SK-N-SH (cell line): Measurements from ENCODE around the gene ANO2. TPM values are rescaled to one million over a fixed set of nuclear protein-coding genes. Genes with fewer than 3 reads are reported as not detected.

Experiments used
- CTCF ChIA-PET: fragments of 300-600, 350-600 bp; formaldehyde crosslinking; extraction: SDS; loops from one replicate; lab custom pipeline; 2021; lab: Yijun Ruan, JAX
- POLR2A ChIA-PET: fragments of 350-600 bp; sonication (Branson Sonifier 250); formaldehyde crosslinking; extraction: SDS; loops from one replicate; lab custom pipeline; 2020; ENCODE audit warnings: antibody characterized with exemption, inconsistent platforms; lab: Yijun Ruan, JAX
- DNase-seq: peaks from one replicate; pipeline ENCODE4 v3.0.0; 2012
- H2AFZ ChIP-seq: fragments of 200-600 bp; sonication (generic); 2 replicates; pipeline ENCODE4 v1.8.1; 2016; ENCODE audit warnings: antibody characterized with exemption, mild to moderate bottlenecking, low read depth
- H3F3A ChIP-seq: fragments of 200-600 bp; sonication (generic); replicated peaks from 2 replicates; pipeline ENCODE3; 2016; ENCODE audit warnings: antibody characterized with exemption, mild to moderate bottlenecking; ENCODE audit not compliant: insufficient read depth
- H3K27ac ChIP-seq, 2 experiments: fragments of 200-500 bp in 1 of 2; fragments of 200-600 bp in 1 of 2; sonication (Bioruptor generic) in 1 of 2; sonication (generic), shearing (Covaris generic) in 1 of 2; 2 replicates each; pipeline versions ENCODE4 v1.5.1 to v1.6.1; 2014 to 2016; ENCODE audit warnings: low read depth in 2 of 2, inconsistent platforms in 1 of 2, low read length in 1 of 2, mild to moderate bottlenecking in 1 of 2, mixed read lengths in 1 of 2
- H3K27me3 ChIP-seq: fragments of 200-600 bp; sonication (generic), shearing (Covaris generic); 2 replicates; pipeline ENCODE4 v1.6.1; 2016; ENCODE audit warnings: mixed run types; ENCODE audit not compliant: insufficient read depth
- H3K36me3 ChIP-seq, 2 experiments: fragments of 200-500 bp in 1 of 2; fragments of 200-600 bp in 1 of 2; sonication (Bioruptor generic) in 1 of 2; sonication (generic) in 1 of 2; replicated peaks in 1 of 2; 2 replicates each; pipeline versions ENCODE3 to v1.5.1; 2014 to 2016; ENCODE audit warnings: low read length in 1 of 2, mild to moderate bottlenecking in 1 of 2; ENCODE audit not compliant: insufficient read depth in 2 of 2, control insufficient read depth in 1 of 2
- H3K4me1 ChIP-seq, 2 experiments: fragments of 200-500 bp in 1 of 2; fragments of 200-600 bp in 1 of 2; sonication (Bioruptor generic) in 1 of 2; sonication (generic), shearing (Covaris generic) in 1 of 2; 2 replicates each; pipeline versions ENCODE4 v1.5.1 to v1.6.1; 2014 to 2016; ENCODE audit warnings: low read depth in 1 of 2, low read length in 1 of 2, mixed run types in 1 of 2; ENCODE audit not compliant: insufficient read depth in 2 of 2, control insufficient read depth in 1 of 2
- H3K4me2 ChIP-seq: fragments of 200-600 bp; sonication (generic), shearing (Covaris generic); 2 replicates; pipeline ENCODE4 v1.6.1; 2017; ENCODE audit warnings: mixed run types
- H3K4me3 ChIP-seq, 2 experiments: fragments of 200-500 bp in 1 of 2; fragments of 200-600 bp in 1 of 2; sonication (Bioruptor generic) in 1 of 2; sonication (generic), shearing (Covaris generic) in 1 of 2; 2 replicates each; pipeline versions ENCODE4 v1.5.1 to v1.8.1; 2014 to 2016; ENCODE audit warnings: low read depth in 2 of 2, inconsistent platforms in 1 of 2, low read length in 1 of 2, mild to moderate bottlenecking in 1 of 2, mixed read lengths in 1 of 2, moderate library complexity in 1 of 2
- H3K79me2 ChIP-seq: fragments of 200-600 bp; sonication (generic); 2 replicates; pipeline ENCODE4 v1.8.1; 2017; ENCODE audit warnings: mild to moderate bottlenecking; ENCODE audit not compliant: insufficient read depth
- H3K9ac ChIP-seq: fragments of 200-600 bp; sonication (generic); 2 replicates; pipeline ENCODE4 v1.6.1; 2017; ENCODE audit warnings: mixed run types
- H3K9me2 ChIP-seq: fragments of 200-600 bp; sonication (generic); 2 replicates; pipeline ENCODE4 v1.6.1; 2017; ENCODE audit warnings: mixed run types
- H3K9me3 ChIP-seq: fragments of 200-600 bp; sonication (generic); 2 replicates; pipeline ENCODE4 v1.6.1; 2017; ENCODE audit warnings: mixed run types, mild to moderate bottlenecking, moderate library complexity
- H4K20me1 ChIP-seq: fragments of 200-600 bp; sonication (generic); 2 replicates; pipeline ENCODE4 v1.6.1; 2017; ENCODE audit warnings: mild to moderate bottlenecking, mixed run types; ENCODE audit not compliant: insufficient read depth
- CHD2 ChIP-seq: fragments of 150-350 bp; IDR thresholded peaks from 2 replicates; pipeline ENCODE4 v1.6.1; 2018; ENCODE audit warnings: low read length; ENCODE audit not compliant: partially characterized antibody
- ELF1 ChIP-seq: IDR thresholded peaks from 2 replicates; pipeline ENCODE4 v1.4.0; 2012
- EP300 ChIP-seq, 2 experiments: IDR thresholded peaks; 2 replicates each; pipeline versions ENCODE4 v1.4.0 to v1.6.1; 2012; ENCODE audit warnings: borderline replicate concordance in 1 of 2, low read depth in 1 of 2, low read length in 1 of 2
- FOSL2 ChIP-seq: IDR thresholded peaks from 2 replicates; pipeline ENCODE4 v1.4.0; 2012; ENCODE audit warnings: low read depth, mild to moderate bottlenecking, moderate library complexity, borderline replicate concordance
- FOXM1 ChIP-seq: IDR thresholded peaks from 2 replicates; pipeline ENCODE4 v1.4.0; 2012; ENCODE audit warnings: low read depth, mild to moderate bottlenecking
- GABPA ChIP-seq: IDR thresholded peaks from 2 replicates; pipeline ENCODE4 v1.4.0; 2012; ENCODE audit warnings: low read depth, mild to moderate bottlenecking
- JUND ChIP-seq: IDR thresholded peaks from 2 replicates; pipeline ENCODE4 v1.4.0; 2012
- MXI1 ChIP-seq: IDR thresholded peaks from 2 replicates; pipeline ENCODE4 v1.6.1; 2012; ENCODE audit warnings: mild to moderate bottlenecking, low read depth, low read length, improper control_type of control experiment
- NFIC ChIP-seq: IDR thresholded peaks from 2 replicates; pipeline ENCODE4 v1.4.0; 2012; ENCODE audit warnings: borderline replicate concordance
- RCOR1 ChIP-seq: fragments of 150-350 bp; IDR thresholded peaks from 2 replicates; pipeline ENCODE4 v1.6.1; 2017; ENCODE audit warnings: antibody characterized with exemption, low read length
- RFX5 ChIP-seq: IDR thresholded peaks from 2 replicates; pipeline ENCODE4 v1.6.1; 2012; ENCODE audit warnings: mild to moderate bottlenecking, improper control_type of control experiment, low read length
- SIN3A ChIP-seq: IDR thresholded peaks from 2 replicates; pipeline ENCODE4 v1.6.1; 2012; ENCODE audit warnings: low read depth, mild to moderate bottlenecking, low read length, moderate library complexity, borderline replicate concordance
- TAF1 ChIP-seq: IDR thresholded peaks from 2 replicates; pipeline ENCODE4 v1.6.1; 2012; ENCODE audit warnings: low read depth, mild to moderate bottlenecking, low read length, moderate library complexity, borderline replicate concordance
- TEAD4 ChIP-seq: IDR thresholded peaks from 2 replicates; pipeline ENCODE4 v1.4.0; 2012; ENCODE audit warnings: mild to moderate bottlenecking, borderline replicate concordance; ENCODE audit not compliant: insufficient read depth
- WGBS: methylation state at CpG from one replicate; pipeline ENCODE4 v1.1.6; 2017; ENCODE audit warnings: low lambda C conversion rate; 5-methylcytosine and 5-hydroxymethylcytosine counted together
- polyA plus RNA-seq, 3 experiments: library from polyadenylated mRNA; depleted of rRNA; stranded (reverse); fragments of >200 nt; gene quantifications; 2 replicates each; pipeline ENCODE4 v1.2.3, GENCODE V29; 2012
- TF ChIP-seq, protein P1 (sequence below): IDR thresholded peaks from 2 replicates; pipeline ENCODE4 v1.4.0; 2012; ENCODE audit warnings: low read depth, borderline replicate concordance
- TF ChIP-seq, protein P2 (sequence below): IDR thresholded peaks from 2 replicates; pipeline ENCODE4 v1.4.0; 2012; ENCODE audit warnings: low read depth
- TF ChIP-seq, protein P3 (sequence below): fragments of 200-600 bp; sonication (generic); IDR thresholded peaks from 2 replicates; pipeline ENCODE4 v1.6.1; 2017; ENCODE audit warnings: antibody characterized with exemption, mild to moderate bottlenecking, moderate library complexity
- TF ChIP-seq, protein P4 (sequence below): IDR thresholded peaks from 2 replicates; pipeline ENCODE4; 2012
- TF ChIP-seq, protein P5 (sequence below): fragments of 150-350 bp; IDR thresholded peaks from 2 replicates; pipeline ENCODE4 v1.6.1; 2017; ENCODE audit warnings: antibody characterized with exemption, low read length, low read depth, borderline replicate concordance

Gene ANO2
- polyA plus RNA-seq, 1 of the 3 experiments (the other 2 are of a cell fraction) = not detected

DNA sequence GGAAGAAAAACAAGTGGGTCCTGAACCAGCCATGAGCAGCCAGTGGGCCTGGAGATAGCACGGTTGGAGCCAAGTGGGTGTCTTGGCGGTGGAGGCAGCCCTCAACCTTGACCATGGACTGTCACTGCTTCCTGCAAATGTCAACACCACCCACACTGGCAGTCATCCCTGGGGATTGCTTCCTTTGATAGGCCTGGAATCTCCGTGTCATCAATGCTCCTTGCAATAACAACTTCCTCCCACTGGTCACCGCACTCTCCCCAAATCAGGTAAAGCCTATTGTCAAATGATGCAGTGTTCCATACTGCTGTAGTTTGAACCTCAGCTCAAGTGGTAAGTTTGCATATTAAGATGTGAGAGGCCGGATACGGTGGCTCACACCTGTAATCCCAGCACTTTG lies 384.0 kb downstream of the ANO2 start:
- no peaks in the 10 kb centered on the region for H3K9me2 ChIP-seq
- no peaks in the 10 kb centered on the region for H3K9me3 ChIP-seq
- no peaks in the 10 kb centered on the region for H4K20me1 ChIP-seq
- no peak overlapping the region for H3K4me3 ChIP-seq
- H3K4me1 ChIP-seq = no peaks in the 10 kb centered on the region
- no peaks in the 10 kb centered on the region for H3F3A ChIP-seq
- H3K9ac ChIP-seq = no peak overlapping the region
- WGBS = 25% methylated on average over 6 of the region's 6 CpGs
- peaks cover 58% of the 10 kb centered on the region for H3K27me3 ChIP-seq
- no peak overlapping the region for H2AFZ ChIP-seq
- no peak for TF ChIP-seq MXI1
- TF ChIP-seq, protein P1, sequence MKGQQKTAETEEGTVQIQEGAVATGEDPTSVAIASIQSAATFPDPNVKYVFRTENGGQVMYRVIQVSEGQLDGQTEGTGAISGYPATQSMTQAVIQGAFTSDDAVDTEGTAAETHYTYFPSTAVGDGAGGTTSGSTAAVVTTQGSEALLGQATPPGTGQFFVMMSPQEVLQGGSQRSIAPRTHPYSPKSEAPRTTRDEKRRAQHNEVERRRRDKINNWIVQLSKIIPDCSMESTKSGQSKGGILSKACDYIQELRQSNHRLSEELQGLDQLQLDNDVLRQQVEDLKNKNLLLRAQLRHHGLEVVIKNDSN = no peak
- TF ChIP-seq NFIC = no peak
- TF ChIP-seq, protein P2, sequence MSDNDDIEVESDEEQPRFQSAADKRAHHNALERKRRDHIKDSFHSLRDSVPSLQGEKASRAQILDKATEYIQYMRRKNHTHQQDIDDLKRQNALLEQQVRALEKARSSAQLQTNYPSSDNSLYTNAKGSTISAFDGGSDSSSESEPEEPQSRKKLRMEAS = no peak
- TF ChIP-seq FOXM1 = no peak
- TF ChIP-seq CHD2 = no peak
- no peak for TF ChIP-seq TAF1
- no peak for TF ChIP-seq SIN3A
- TF ChIP-seq, protein P3, sequence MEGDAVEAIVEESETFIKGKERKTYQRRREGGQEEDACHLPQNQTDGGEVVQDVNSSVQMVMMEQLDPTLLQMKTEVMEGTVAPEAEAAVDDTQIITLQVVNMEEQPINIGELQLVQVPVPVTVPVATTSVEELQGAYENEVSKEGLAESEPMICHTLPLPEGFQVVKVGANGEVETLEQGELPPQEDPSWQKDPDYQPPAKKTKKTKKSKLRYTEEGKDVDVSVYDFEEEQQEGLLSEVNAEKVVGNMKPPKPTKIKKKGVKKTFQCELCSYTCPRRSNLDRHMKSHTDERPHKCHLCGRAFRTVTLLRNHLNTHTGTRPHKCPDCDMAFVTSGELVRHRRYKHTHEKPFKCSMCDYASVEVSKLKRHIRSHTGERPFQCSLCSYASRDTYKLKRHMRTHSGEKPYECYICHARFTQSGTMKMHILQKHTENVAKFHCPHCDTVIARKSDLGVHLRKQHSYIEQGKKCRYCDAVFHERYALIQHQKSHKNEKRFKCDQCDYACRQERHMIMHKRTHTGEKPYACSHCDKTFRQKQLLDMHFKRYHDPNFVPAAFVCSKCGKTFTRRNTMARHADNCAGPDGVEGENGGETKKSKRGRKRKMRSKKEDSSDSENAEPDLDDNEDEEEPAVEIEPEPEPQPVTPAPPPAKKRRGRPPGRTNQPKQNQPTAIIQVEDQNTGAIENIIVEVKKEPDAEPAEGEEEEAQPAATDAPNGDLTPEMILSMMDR = no peak
- TF ChIP-seq, protein P4, sequence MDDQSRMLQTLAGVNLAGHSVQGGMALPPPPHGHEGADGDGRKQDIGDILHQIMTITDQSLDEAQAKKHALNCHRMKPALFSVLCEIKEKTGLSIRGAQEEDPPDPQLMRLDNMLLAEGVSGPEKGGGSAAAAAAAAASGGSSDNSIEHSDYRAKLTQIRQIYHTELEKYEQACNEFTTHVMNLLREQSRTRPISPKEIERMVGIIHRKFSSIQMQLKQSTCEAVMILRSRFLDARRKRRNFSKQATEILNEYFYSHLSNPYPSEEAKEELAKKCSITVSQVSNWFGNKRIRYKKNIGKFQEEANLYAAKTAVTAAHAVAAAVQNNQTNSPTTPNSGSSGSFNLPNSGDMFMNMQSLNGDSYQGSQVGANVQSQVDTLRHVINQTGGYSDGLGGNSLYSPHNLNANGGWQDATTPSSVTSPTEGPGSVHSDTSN = no peak
- TF ChIP-seq RCOR1 = no peak
- TF ChIP-seq JUND = no peak
- TF ChIP-seq TEAD4 = no peak
- no peak for TF ChIP-seq RFX5
- no peak for DNase-seq
- H3K36me3 ChIP-seq = no peaks in the 10 kb centered on the region
- H3K79me2 ChIP-seq = no peaks in the 10 kb centered on the region
- ChIA-PET CTCF (interaction anchor here (1.8 kb wide), 1 partner anchor 9 kb away, joined by 5 read pairs; no protein-coding TSS in a partner anchor), POLR2A (no interaction called here)
- no peak overlapping the region for H3K27ac ChIP-seq
- H3K4me2 ChIP-seq = no peak overlapping the region

DNA sequence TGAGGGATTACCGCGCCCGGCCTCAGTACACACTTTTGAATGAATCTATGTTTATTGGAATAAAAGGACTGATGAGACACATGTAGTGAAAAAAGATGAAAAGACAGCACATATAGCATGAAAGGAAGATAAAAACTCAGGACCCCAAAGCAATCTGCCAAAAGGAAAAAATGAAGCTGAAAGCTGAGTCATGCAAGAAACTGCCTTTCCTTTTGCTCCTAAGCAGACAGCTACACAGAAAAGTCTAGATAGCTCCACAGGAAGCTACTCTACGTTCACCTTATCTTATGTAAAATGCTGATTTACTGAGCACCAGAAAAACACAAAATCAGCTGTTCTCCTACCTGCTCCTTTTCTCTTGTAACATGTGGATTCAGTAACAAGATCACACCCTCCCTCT lies 384.8 kb downstream of the ANO2 start:
- no peaks in the 10 kb centered on the region for H3K9me3 ChIP-seq
- H3K27me3 ChIP-seq = peaks cover 56% of the 10 kb centered on the region
- CTCF ChIA-PET = interaction anchor here (1.8 kb wide), 1 partner anchor 10 kb away, joined by 5 read pairs; no protein-coding TSS in a partner anchor
- no peak overlapping the region for H2AFZ ChIP-seq
- no peak overlapping the region for H3K4me3 ChIP-seq
- no peaks in the 10 kb centered on the region for H3K9me2 ChIP-seq
- H3K27ac ChIP-seq = no peak overlapping the region
- no peaks in the 10 kb centered on the region for H3F3A ChIP-seq
- H4K20me1 ChIP-seq = no peaks in the 10 kb centered on the region
- H3K4me2 ChIP-seq = no peak overlapping the region
- POLR2A ChIA-PET = no interaction called here
- H3K4me1 ChIP-seq = no peaks in the 10 kb centered on the region
- H3K36me3 ChIP-seq = no peaks in the 10 kb centered on the region
- no peak for DNase-seq
- no peaks in the 10 kb centered on the region for H3K79me2 ChIP-seq
- WGBS = 55% methylated on average over 4 of the region's 4 CpGs
- no peak overlapping the region for H3K9ac ChIP-seq
- TF ChIP-seq JUND (no peak), FOSL2 (no peak), TEAD4 (no peak), EP300 (IDR thresholded peaks at IDR 0.05; ENCODE audit: borderline replicate concordance in 1 of 2, low read depth in 1 of 2, low read length in 1 of 2) (no peak), RFX5 (no peak), GABPA (no peak), ELF1 (no peak)
- TF ChIP-seq, protein P3 = no peak
- TF ChIP-seq, protein P5, sequence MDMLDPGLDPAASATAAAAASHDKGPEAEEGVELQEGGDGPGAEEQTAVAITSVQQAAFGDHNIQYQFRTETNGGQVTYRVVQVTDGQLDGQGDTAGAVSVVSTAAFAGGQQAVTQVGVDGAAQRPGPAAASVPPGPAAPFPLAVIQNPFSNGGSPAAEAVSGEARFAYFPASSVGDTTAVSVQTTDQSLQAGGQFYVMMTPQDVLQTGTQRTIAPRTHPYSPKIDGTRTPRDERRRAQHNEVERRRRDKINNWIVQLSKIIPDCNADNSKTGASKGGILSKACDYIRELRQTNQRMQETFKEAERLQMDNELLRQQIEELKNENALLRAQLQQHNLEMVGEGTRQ = no peak
